ENCODE results near the gene LIN7C. TPM values are rescaled to one million over a fixed set of nuclear protein-coding genes. Genes with fewer than 3 reads are reported as not detected.

Gene LIN7C
- total RNA-seq, 2 experiments from 2014 or later = 24.2 to 24.9 TPM

GRCh38 chr11:27473017-27473406 lies 33.6 kb downstream of the LIN7C start:
- CTCF ChIA-PET = interaction anchor here (0.7 to 1.7 kb wide), 4 partner anchors 13 to 43 kb away, joined by 3 to 6 read pairs (median 4); no protein-coding TSS in a partner anchor
- Mint-ChIP-seq H3K4me1 (peaks cover 6% of the 10 kb centered on the region), H3K36me3 (ENCODE audit: low read depth) (no peaks in the 10 kb centered on the region), H3K4me3 (peak overlapping the region; percentile 26), H3K27me3 (peaks cover 41% of the 10 kb centered on the region), H3K27ac (no peak overlapping the region), H3K9me3 (no peaks in the 10 kb centered on the region)
- POLR2A ChIA-PET = no interaction called here
- DNase-seq = no peak

GRCh38 chr11:27472398-27473016 lies 34.1 kb downstream of the LIN7C start, which contains the start of gene LGR4:
LGR4 (minus strand) TSS chr11:27472790; CDS start chr11:27472302, 488 bp downstream.
- ChIA-PET POLR2A (no interaction called here), CTCF (interaction anchor here (0.7 to 1.7 kb wide), 4 partner anchors 13 to 43 kb away, joined by 3 to 6 read pairs (median 4); no protein-coding TSS in a partner anchor)
- H3K27ac Mint-ChIP-seq = no peak within 1 kb of the TSS
- no peaks in the 10 kb centered on the region for H3K9me3 Mint-ChIP-seq
- DNase-seq = peak; percentile 61
- H3K4me3 Mint-ChIP-seq = peak within 1 kb of the TSS; percentile 77
- H3K36me3 Mint-ChIP-seq (ENCODE audit: low read depth) = no peaks in the 10 kb centered on the region
- peaks cover 41% of the 10 kb centered on the region for H3K27me3 Mint-ChIP-seq
- peaks cover 6% of the 10 kb centered on the region for H3K4me1 Mint-ChIP-seq

GRCh38 chr11:27471589-27472397 lies 34.8 kb downstream of the LIN7C start:
- H3K4me3 Mint-ChIP-seq = peak overlapping the region; percentile 58
- H3K36me3 Mint-ChIP-seq (ENCODE audit: low read depth) = no peaks in the 10 kb centered on the region
- no peaks in the 10 kb centered on the region for H3K9me3 Mint-ChIP-seq
- H3K4me1 Mint-ChIP-seq = peaks cover 6% of the 10 kb centered on the region
- peak; percentile 17 for DNase-seq
- ChIA-PET CTCF (interaction anchor here (1.3 to 1.7 kb wide), 2 partner anchors 14 to 25 kb away, joined by 3 to 6 read pairs; no protein-coding TSS in a partner anchor), POLR2A (no interaction called here)
- no peak overlapping the region for H3K27ac Mint-ChIP-seq
- peaks cover 41% of the 10 kb centered on the region for H3K27me3 Mint-ChIP-seq

- peaks cover 41% of the 10 kb centered on the region for H3K27me3 Mint-ChIP-seq
- peak overlapping the region; percentile 58 for H3K4me3 Mint-ChIP-seq
- CTCF ChIA-PET = no interaction called here
- H3K27ac Mint-ChIP-seq = no peak overlapping the region
- H3K4me1 Mint-ChIP-seq = peaks cover 6% of the 10 kb centered on the region
- no peaks in the 10 kb centered on the region for H3K9me3 Mint-ChIP-seq
- no peaks in the 10 kb centered on the region for H3K36me3 Mint-ChIP-seq (ENCODE audit: low read depth)
- POLR2A ChIA-PET = no interaction called here
- DNase-seq = no peak
Observed at GRCh38 chr11:27470826-27471588, 35.6 kb downstream of the LIN7C start.

- POLR2A ChIA-PET = no interaction called here
- Mint-ChIP-seq H3K4me1 (peaks cover 6% of the 10 kb centered on the region), H3K27ac (no peak overlapping the region), H3K4me3 (no peak overlapping the region), H3K9me3 (no peaks in the 10 kb centered on the region), H3K36me3 (ENCODE audit: low read depth) (no peaks in the 10 kb centered on the region), H3K27me3 (peaks cover 46% of the 10 kb centered on the region)
- DNase-seq = no peak
- CTCF ChIA-PET = no interaction called here
Observed at GRCh38 chr11:27470166-27470565, 36.4 kb downstream of the LIN7C start.

- no peaks in the 10 kb centered on the region for H3K36me3 Mint-ChIP-seq (ENCODE audit: low read depth)
- H3K4me1 Mint-ChIP-seq = peaks cover 6% of the 10 kb centered on the region
- no peak overlapping the region for H3K4me3 Mint-ChIP-seq
- ChIA-PET POLR2A (interaction anchor here (0.6 kb wide), 1 partner anchor 91 kb away, joined by 3 read pairs; no protein-coding TSS in a partner anchor), CTCF (no interaction called here)
- no peak for DNase-seq
- no peak overlapping the region for H3K27ac Mint-ChIP-seq
- peaks cover 43% of the 10 kb centered on the region for H3K27me3 Mint-ChIP-seq
- no peaks in the 10 kb centered on the region for H3K9me3 Mint-ChIP-seq
Observed at GRCh38 chr11:27468995-27469695, 37.4 kb downstream of the LIN7C start.

- Mint-ChIP-seq H3K4me1 (peaks cover 6% of the 10 kb centered on the region), H3K9me3 (no peaks in the 10 kb centered on the region), H3K36me3 (ENCODE audit: low read depth) (no peaks in the 10 kb centered on the region), H3K27ac (no peak overlapping the region), H3K4me3 (no peak overlapping the region), H3K27me3 (peaks cover 41% of the 10 kb centered on the region)
- ChIA-PET CTCF (no interaction called here), POLR2A (interaction anchor here (0.6 kb wide), 1 partner anchor 90 kb away, joined by 3 read pairs; no protein-coding TSS in a partner anchor)
- no peak for DNase-seq
Observed at GRCh38 chr11:27468209-27468994, 38.2 kb downstream of the LIN7C start.

- no peak for DNase-seq
- peaks cover 3% of the 10 kb centered on the region for H3K4me1 Mint-ChIP-seq
- H3K9me3 Mint-ChIP-seq = no peaks in the 10 kb centered on the region
- POLR2A ChIA-PET = no interaction called here
- H3K27me3 Mint-ChIP-seq = peaks cover 31% of the 10 kb centered on the region
- H3K4me3 Mint-ChIP-seq = no peak overlapping the region
- H3K27ac Mint-ChIP-seq = no peak overlapping the region
- CTCF ChIA-PET = no interaction called here
- H3K36me3 Mint-ChIP-seq (ENCODE audit: low read depth) = no peaks in the 10 kb centered on the region
Observed at GRCh38 chr11:27467181-27467913, 39.2 kb downstream of the LIN7C start.

- Mint-ChIP-seq H3K4me1 (no peaks in the 10 kb centered on the region), H3K27me3 (peaks cover 28% of the 10 kb centered on the region), H3K36me3 (ENCODE audit: low read depth) (no peaks in the 10 kb centered on the region), H3K4me3 (no peak overlapping the region), H3K27ac (no peak overlapping the region), H3K9me3 (no peaks in the 10 kb centered on the region)
- DNase-seq = no peak
- CTCF ChIA-PET = interaction anchor here (1.3 kb wide), 1 partner anchor 19 kb away, joined by 8 read pairs; no protein-coding TSS in a partner anchor
- POLR2A ChIA-PET = no interaction called here
Observed at GRCh38 chr11:27466363-27466762, 40.2 kb downstream of the LIN7C start.

- Mint-ChIP-seq H3K9me3 (no peaks in the 10 kb centered on the region), H3K27ac (no peak overlapping the region), H3K27me3 (peaks cover 21% of the 10 kb centered on the region), H3K36me3 (ENCODE audit: low read depth) (no peaks in the 10 kb centered on the region), H3K4me3 (no peak overlapping the region), H3K4me1 (no peaks in the 10 kb centered on the region)
- ChIA-PET CTCF (interaction anchor here (1.3 kb wide), 1 partner anchor 20 kb away, joined by 8 read pairs; no protein-coding TSS in a partner anchor), POLR2A (no interaction called here)
- no peak for DNase-seq
Observed at GRCh38 chr11:27465629-27466028, 40.9 kb downstream of the LIN7C start.

GRCh38 chr11:27464909-27465308 lies 41.7 kb downstream of the LIN7C start:
- ChIA-PET CTCF (interaction anchor here (1.3 kb wide), 1 partner anchor 21 kb away, joined by 8 read pairs; no protein-coding TSS in a partner anchor), POLR2A (no interaction called here)
- no peak overlapping the region for H3K4me3 Mint-ChIP-seq
- H3K4me1 Mint-ChIP-seq = no peaks in the 10 kb centered on the region
- H3K9me3 Mint-ChIP-seq = no peaks in the 10 kb centered on the region
- DNase-seq = no peak
- H3K27ac Mint-ChIP-seq = no peak overlapping the region
- no peaks in the 10 kb centered on the region for H3K36me3 Mint-ChIP-seq (ENCODE audit: low read depth)
- H3K27me3 Mint-ChIP-seq = peaks cover 15% of the 10 kb centered on the region
